ENCODE results near the gene PRR13.
A peak's percentile ranks its signal among the peaks of the same experiment; 100 is the strongest.
"Not testable (repeated sequence)": the region's sequence is repeated elsewhere in the genome, so short reads cannot be mapped to it uniquely, and the experiment has no call there.

Gene PRR13

DNA sequence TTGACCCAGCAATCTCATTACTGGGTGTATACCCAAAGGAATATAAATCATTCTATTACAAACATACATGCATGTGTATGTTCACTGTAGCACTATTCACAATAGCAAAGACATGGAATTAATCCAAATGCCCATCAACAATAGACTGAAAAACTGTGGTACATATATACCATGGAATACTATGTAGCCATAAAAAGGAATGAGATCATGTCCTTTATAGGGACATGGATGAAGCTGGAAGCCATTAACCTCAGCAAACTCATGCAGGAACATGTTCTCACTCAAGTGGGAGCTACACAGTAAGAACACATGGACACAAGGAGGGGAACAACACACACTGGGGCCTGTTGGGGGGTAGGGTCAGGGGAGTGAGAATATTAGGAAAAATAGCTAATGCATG is 2.0 kb upstream of the PRR13 start:
- not testable (repeated sequence) for DNase-seq (ENCODE audit: low spot score)

DNA sequence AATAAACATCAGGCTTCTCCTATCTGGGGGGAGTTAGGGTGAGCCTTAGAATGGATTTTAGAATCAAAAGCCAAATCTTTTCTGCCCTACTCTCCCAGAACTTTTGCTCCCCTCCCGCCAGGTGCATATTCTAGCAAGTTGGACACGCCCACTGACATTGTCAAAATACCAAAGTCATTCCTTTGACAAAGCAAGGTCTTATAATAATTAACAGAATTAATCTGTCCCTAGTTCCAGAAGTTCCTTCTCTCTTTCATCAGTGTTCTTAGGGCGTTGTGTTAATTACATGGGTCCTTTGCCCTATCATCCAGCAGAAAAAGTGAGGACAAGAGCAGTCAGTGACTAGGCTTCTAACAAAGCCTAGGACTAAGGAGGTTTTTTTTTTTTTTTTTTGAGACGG is 2.4 kb downstream of the PRR13 start:
- DNase-seq (ENCODE audit: low spot score), result no peak

DNA sequence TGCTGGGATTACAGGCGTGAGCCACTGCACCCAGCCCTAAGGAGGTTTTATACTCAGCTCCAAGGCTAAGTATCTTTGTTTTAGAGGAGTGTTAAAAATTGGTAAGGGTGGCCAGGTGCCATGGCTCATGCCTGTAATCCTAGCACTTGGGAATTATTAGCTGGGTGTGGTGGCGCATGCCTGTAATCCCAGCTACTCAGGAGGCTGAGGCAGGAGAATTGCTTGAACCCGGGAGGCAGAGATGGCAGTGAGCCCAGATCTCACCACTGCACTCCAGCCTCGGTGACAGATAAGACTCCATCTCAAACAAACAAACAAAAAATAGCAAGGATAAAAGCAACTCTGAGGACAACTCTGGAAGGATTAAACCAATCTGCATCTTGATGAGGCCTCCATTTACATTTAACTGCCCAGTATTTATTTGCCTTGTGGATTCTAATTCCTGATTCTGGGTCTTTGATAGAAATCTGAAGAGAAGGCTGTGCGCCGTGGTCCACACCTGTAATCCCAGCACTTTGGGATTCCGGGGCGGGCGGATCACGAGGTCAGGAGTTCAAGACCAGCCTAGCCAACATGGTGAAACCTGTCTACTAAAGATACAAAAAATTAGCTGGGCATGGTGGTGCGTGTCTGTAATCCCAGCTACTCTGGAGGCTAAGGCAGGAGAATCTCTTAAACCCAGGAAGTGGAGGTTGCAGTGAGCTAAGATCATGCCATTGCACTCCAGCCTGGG is 3.2 kb downstream of the PRR13 start:
- DNase-seq (ENCODE audit: low spot score), result not testable (repeated sequence)

- no peak for DNase-seq (ENCODE audit: low spot score)
Observed at GRCh38 chr12:53450936-53451335, 9.4 kb downstream of the PRR13 start.

DNA sequence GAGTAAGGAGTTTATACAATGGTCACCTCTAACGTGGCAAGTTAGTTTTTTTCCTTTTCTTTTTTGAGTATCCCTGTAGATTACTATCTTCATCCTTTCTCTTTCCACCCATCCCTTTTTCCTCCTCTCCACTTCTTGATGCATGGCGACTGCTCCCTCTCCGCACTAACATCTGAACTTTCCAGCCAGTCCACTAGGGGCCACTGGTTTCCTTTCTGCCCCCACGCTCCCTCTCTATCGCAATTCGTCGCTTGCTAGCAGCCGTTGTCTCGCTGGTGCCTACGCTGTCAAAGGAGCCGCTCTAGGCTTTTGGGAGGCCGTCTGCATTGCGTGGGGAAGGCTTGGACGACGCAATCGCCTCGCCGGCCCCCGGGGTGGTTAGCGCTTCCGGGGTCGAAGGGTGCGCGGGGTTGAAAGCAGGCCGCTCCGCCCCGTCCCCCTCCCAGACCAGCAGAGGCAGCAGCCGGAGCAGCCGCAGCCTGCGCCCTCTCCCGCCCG is 10.2 kb downstream of the PRR13 start, which contains the start of gene PCBP2:
TSS of gene PCBP2 (plus strand) at position 442 of the 498 bp plus-strand sequence. CDS start 2,699 bp downstream, outside the sequence.
- DNase-seq (ENCODE audit: low spot score), result peak; percentile 99

DNA sequence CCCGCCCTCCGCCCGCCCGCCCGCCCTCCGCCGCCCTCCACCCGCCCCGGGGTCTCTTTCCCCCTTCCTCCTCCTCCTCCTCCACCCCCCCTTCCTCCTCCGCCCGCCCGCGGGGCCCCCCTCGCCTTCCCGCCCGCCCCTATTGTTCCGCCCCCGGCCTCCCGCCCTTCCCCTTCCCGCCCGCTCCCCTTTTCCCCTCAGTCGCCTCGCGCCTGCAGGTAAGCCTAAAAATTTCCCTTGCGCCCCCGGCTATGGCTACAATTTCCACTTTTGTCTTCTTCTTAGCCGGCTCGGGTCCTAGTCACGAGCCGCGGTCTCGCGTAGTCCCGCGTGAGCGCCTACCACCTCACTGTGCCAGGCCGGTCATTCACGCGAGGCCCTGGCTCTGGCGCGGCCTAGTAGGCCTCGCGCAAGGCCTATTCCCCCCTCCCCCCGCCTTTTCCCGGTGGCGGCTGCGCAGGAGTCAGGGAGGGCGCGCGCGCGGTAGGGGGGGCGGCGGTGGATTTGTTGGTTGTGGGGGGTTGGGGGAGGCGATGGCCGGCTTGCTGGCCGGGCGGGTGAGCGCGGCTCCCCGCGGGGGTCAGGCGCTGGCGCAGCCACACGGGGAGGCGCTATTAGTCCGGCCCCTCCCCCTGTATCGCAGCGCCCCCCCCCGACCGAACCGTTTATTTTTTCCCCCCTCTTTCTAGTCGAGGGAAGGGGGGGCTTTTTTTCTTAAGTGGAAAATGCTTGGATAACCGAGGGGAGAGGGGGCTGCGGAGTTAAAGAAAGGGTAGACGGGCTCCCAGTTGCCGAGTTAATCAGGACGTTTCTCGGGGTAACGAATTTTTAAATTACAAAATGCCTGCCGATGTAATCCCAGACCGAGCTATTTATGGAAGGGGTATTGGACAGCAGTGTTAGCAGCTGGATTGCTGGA is 10.9 kb downstream of the PRR13 start:
- DNase-seq (ENCODE audit: low spot score), result peak; percentile 64

- DNase-seq (ENCODE audit: low spot score), result no peak
Observed at GRCh38 chr12:53453953-53454640, 12.6 kb downstream of the PRR13 start.

DNA sequence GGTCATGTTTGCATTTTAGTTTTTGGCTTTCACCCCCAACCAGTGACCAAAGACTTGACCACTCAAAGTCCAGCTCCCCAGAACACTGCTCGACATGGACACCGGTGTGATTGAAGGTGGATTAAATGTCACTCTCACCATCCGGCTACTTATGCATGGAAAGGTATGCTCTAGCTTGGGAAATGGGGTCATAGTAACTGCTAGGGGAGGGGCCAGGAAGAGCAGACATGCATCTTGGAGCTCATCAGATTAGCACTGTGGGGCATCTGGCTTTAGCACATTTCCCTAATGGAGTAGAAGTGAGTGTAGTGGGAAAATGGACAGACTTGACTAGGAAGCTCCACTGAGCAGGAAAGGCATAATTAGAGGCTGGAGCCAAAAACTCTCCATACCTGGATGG is 13.2 kb downstream of the PRR13 start:
- no peak for DNase-seq (ENCODE audit: low spot score)

DNA sequence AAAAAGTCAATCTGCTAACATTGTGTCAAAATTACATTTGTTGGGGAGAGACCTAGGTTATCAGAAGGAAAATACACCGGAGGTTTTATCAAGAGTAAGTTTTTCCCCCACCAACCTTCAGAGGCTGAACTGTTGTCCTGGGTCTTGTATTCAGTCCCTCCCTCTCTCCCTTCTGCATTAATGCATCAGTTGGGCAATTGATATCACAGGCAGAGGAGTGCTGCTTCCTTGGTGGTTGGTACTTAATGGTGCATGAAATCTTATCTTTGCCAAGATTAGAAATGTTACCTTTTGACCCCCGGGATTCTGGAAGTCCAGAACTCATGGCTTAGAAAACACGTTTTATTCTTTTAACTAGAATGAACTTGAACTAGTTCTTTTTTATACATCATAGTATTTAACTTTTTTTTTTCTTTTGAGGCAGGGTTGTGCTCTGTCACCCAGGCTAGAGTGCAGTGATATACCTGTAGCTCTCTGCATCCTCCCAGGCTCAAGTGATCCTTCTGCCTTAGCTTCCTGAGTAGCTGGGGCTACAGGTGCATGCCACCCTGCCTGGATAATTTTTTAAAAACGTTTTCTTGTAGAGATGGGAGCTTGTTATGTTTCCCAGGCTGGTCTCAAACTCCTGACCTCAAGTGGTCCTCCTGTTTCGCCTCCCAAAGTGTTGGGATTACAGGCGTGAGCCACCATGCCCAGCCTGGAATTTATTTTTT is 15.3 kb downstream of the PRR13 start:
- DNase-seq (ENCODE audit: low spot score), result no peak

GRCh38 chr12:53459097-53459496 is 17.6 kb downstream of the PRR13 start:
- no peak for DNase-seq (ENCODE audit: low spot score)

DNA sequence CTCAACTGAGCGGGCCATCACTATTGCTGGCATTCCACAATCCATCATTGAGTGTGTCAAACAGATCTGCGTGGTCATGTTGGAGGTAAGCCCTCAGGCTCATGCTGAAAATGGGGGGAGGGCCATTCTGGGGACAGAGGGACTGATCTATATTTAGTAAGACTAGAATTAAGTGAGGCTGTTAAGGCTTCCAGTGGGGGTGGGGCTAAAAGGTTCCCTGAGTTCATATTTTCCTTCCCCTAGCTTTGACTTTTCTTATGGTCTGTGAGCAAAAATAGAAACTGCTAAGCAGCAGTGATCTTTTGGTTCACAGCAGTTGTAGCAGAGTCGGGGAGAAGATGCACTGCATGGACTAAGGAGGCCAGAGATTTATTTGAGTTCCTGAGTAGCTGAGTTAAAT is 19.5 kb downstream of the PRR13 start:
- DNase-seq (ENCODE audit: low spot score), result no peak

GRCh38 chr12:53461591-53461990 is 20.1 kb downstream of the PRR13 start:
- no peak for DNase-seq (ENCODE audit: low spot score)

GRCh38 chr12:53462935-53463334 is 21.4 kb downstream of the PRR13 start:
- DNase-seq (ENCODE audit: low spot score), result no peak

- DNase-seq (ENCODE audit: low spot score), result no peak
Observed at GRCh38 chr12:53463802-53464560, 22.4 kb downstream of the PRR13 start.

- no peak for DNase-seq (ENCODE audit: low spot score)
Observed at GRCh38 chr12:53464685-53465418, 23.3 kb downstream of the PRR13 start.

- DNase-seq (ENCODE audit: low spot score), result no peak
Observed at GRCh38 chr12:53465679-53466078, 24.1 kb downstream of the PRR13 start.

DNA sequence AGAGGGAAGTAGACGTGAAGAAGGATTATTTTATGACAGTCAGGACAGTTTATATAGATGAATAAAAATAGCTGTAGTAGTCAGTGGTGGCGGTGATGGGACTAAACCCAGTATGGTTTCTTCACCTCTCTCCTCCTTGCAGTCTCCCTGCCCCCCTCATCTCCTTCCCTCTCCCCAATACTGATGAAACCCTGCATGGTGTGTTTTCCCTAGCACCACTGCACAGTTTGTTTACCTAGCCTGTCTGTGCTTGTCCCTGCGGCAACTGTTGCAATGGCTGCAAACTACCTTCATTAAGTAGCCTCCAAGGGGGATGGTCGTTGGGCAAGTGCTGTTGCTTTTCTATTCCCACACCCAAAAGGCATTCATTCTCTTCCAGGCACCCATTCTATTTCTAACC is 25.1 kb downstream of the PRR13 start:
- no peak for DNase-seq (ENCODE audit: low spot score)

DNA sequence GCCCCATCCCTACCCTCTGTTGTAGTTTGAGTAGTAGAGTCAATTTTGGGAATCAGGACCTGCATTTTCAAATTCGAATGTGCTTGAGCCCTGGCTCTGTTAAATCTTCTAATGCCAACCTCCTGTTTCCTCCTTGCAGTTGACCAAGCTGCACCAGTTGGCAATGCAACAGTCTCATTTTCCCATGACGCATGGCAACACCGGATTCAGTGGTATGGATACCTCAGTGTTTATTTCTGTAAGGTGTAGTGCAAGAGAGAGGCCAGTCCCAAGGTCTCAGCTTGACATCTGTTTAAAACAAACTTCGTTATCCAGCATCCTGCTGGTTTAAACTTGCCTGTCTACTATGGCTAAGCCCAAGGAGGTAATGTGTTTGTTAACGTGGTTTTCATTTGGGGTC is 25.5 kb downstream of the PRR13 start:
- no peak for DNase-seq (ENCODE audit: low spot score)

GRCh38 chr12:53467880-53468279 is 26.3 kb downstream of the PRR13 start:
- no peak for DNase-seq (ENCODE audit: low spot score)

GRCh38 chr12:53468282-53468681 is 26.7 kb downstream of the PRR13 start:
- DNase-seq (ENCODE audit: low spot score), result no peak

All from activated CD4-positive, alpha-beta T cell treated with anti-CD3 and anti-CD28 coated beads, Interleukin-2, Interleukin-4, amounts not matched to agents 100 ng/mL and 50 ng/mL, durations not matched to agents 16 hours and 8 hours (primary cell).